CD4-positive, alpha-beta T cell (primary cell): Measurements from ENCODE around the gene TADA3. TPM values are rescaled to one million over a fixed set of nuclear protein-coding genes. Genes with fewer than 3 reads are reported as not detected.

Source experiments
- ATAC-seq: fragments of 200-7000 bp; cut with Tn5 transposase; one replicate; pipeline ENCODE4 v1.10.0; 2022; ENCODE audit warnings: mild to moderate bottlenecking; ENCODE audit not compliant: poor library complexity
- CTCF ChIA-PET: fragments of 350-600 bp; sonication (Branson Sonifier 250); formaldehyde crosslinking; loops from one replicate; lab custom pipeline; 2021; ENCODE audit warnings: antibody characterized with exemption, inconsistent platforms; lab: Charles Lee
- POLR2A ChIA-PET: fragments of 350-600 bp; sonication (Branson Sonifier 250); formaldehyde crosslinking; loops from one replicate; lab custom pipeline; 2021; ENCODE audit warnings: antibody characterized with exemption, inconsistent platforms; lab: Charles Lee
- DNase-seq, 14 experiments: peaks; one replicate each; pipeline ENCODE4 v3.0.0-alpha.2; 2013 to 2020; ENCODE audit warnings: mixed read lengths in 2 of 14
- H3K27ac ChIP-seq, 2 donors: one replicate each; pipeline versions ENCODE4 v1.5.1 to v1.7.0; 2013; ENCODE audit warnings: low read length in 2 of 2, low read depth in 1 of 2, mild to moderate bottlenecking in 1 of 2
- H3K27me3 ChIP-seq, 2 experiments: 1 replicate in 1 of 2; 2 replicates in 1 of 2; pipeline versions ENCODE4 v1.6.1 to v1.7.0; 2013; ENCODE audit warnings: low read length in 2 of 2, control low read depth in 1 of 2, mild to moderate bottlenecking in 1 of 2, moderate library complexity in 1 of 2; ENCODE audit not compliant: insufficient read depth in 2 of 2, control insufficient read depth in 1 of 2
- H3K36me3 ChIP-seq: one replicate; pipeline ENCODE4 v1.6.1; 2013; ENCODE audit warnings: low read length, control low read depth; ENCODE audit not compliant: insufficient read depth
- H3K4me1 ChIP-seq: one replicate; pipeline ENCODE4 v1.6.1; 2013; ENCODE audit warnings: low read length, control low read depth; ENCODE audit not compliant: insufficient read depth
- H3K4me3 ChIP-seq: one replicate; pipeline ENCODE4 v1.5.1; 2013; ENCODE audit warnings: mild to moderate bottlenecking, low read length, moderate library complexity
- H3K9me3 ChIP-seq, 2 experiments: 1 replicate in 1 of 2; 2 replicates in 1 of 2; pipeline versions ENCODE4 v1.6.1 to v1.7.0; 2013; ENCODE audit warnings: low read length in 2 of 2, mild to moderate bottlenecking in 2 of 2, control low read depth in 1 of 2, moderate library complexity in 1 of 2; ENCODE audit not compliant: control insufficient read depth in 1 of 2, insufficient read depth in 1 of 2
- H3K27ac Mint-ChIP-seq: one replicate; pipeline ENCODE4 v1.8.0; 2020; ENCODE audit warnings: mixed read lengths
- H3K27me3 Mint-ChIP-seq: one replicate; pipeline ENCODE4 v1.8.0; 2021; ENCODE audit warnings: mixed read lengths
- H3K36me3 Mint-ChIP-seq: one replicate; pipeline ENCODE4 v1.8.0; 2021; ENCODE audit warnings: low read depth, mixed read lengths
- H3K4me1 Mint-ChIP-seq: one replicate; pipeline ENCODE4 v1.8.0; 2021; ENCODE audit warnings: low read depth, mixed read lengths
- H3K4me3 Mint-ChIP-seq: one replicate; pipeline ENCODE4 v1.8.0; 2020; ENCODE audit warnings: mild to moderate bottlenecking, mixed read lengths
- H3K9me3 Mint-ChIP-seq: one replicate; pipeline ENCODE4 v1.8.0; 2020; ENCODE audit warnings: mixed read lengths
- CTCF ChIP-seq: fragments of 200-600 bp; IDR thresholded peaks from one replicate; pipeline ENCODE4 v1.8.0; 2022; ENCODE audit warnings: antibody characterized with exemption, mild to moderate bottlenecking
- intact Hi-C, 2 experiments: fragments of 100-400 bp; cut with DNase I in 1 of 2; cut with micrococcal nuclease in 1 of 2; formaldehyde crosslinking; loops; one replicate each; pipeline versions ENCODE4 v1.15.1 to v1.9.0; 2023 to 2025; cut with DNase I, micrococcal nuclease
- total RNA-seq, 174 experiments: library from RNA in 2 of 174; stranded (reverse) in 2 of 174; gene quantifications; one replicate each; pipeline ENCODE4 v1.2.3 and lab custom pipeline; 2021 to 2026

TADA3 gene
- total RNA-seq, 2 experiments from 2014 or later: 14.7 to 16.5 TPM

GRCh38 chr3:9831253-9831652 is 39.0 kb upstream of the TADA3 start:
- H3K27me3 Mint-ChIP-seq: no peaks in the 10 kb centered on the region
- Histone ChIP-seq H3K27me3 (no peaks in the 10 kb centered on the region), H3K4me3 (no peak overlapping the region), H3K4me1 (no peaks in the 10 kb centered on the region), H3K27ac (no peak overlapping the region), H3K9me3 (no peaks in the 10 kb centered on the region), H3K36me3 (peaks cover 46% of the 10 kb centered on the region)
- intact Hi-C loops: no loop called here
- H3K36me3 Mint-ChIP-seq: peaks cover 27% of the 10 kb centered on the region
- ChIA-PET POLR2A (interaction anchor here (1.3 to 1.6 kb wide), 3 partner anchors 22 to 58 kb away, joined by 3 to 6 read pairs (median 5); partner anchors contain the start of gene JAGN1), CTCF (interaction anchor here (0.7 to 1.3 kb wide), 2 partner anchors 18 to 81 kb away, joined by 3 to 4 read pairs; no protein-coding TSS in a partner anchor)
- H3K27ac Mint-ChIP-seq: no peak overlapping the region
- no peak for TF ChIP-seq CTCF
- no peak for ATAC-seq
- no peaks in the 10 kb centered on the region for H3K9me3 Mint-ChIP-seq
- no peak overlapping the region for H3K4me3 Mint-ChIP-seq
- H3K4me1 Mint-ChIP-seq: peaks cover 7% of the 10 kb centered on the region
- DNase-seq: no peak

GRCh38 chr3:9828801-9829755 is 36.8 kb upstream of the TADA3 start:
- no peak overlapping the region for H3K4me3 Mint-ChIP-seq
- DNase-seq (no peak), ATAC-seq (no peak)
- Histone ChIP-seq H3K27me3 (no peaks in the 10 kb centered on the region), H3K9me3 (no peaks in the 10 kb centered on the region), H3K27ac (no peak overlapping the region), H3K4me1 (no peaks in the 10 kb centered on the region), H3K4me3 (no peak overlapping the region), H3K36me3 (peaks cover 26% of the 10 kb centered on the region)
- H3K36me3 Mint-ChIP-seq: peaks cover 14% of the 10 kb centered on the region
- H3K9me3 Mint-ChIP-seq: no peaks in the 10 kb centered on the region
- CTCF ChIA-PET: no interaction called here
- intact Hi-C loops: no loop called here
- H3K27ac Mint-ChIP-seq: no peak overlapping the region
- POLR2A ChIA-PET: no interaction called here
- peaks cover 7% of the 10 kb centered on the region for H3K4me1 Mint-ChIP-seq
- TF ChIP-seq CTCF: no peak
- no peaks in the 10 kb centered on the region for H3K27me3 Mint-ChIP-seq

- no peaks in the 10 kb centered on the region for H3K27me3 ChIP-seq
- H3K36me3 Mint-ChIP-seq: no peaks in the 10 kb centered on the region
- no peak overlapping the region for H3K27ac Mint-ChIP-seq
- no peak overlapping the region for H3K27ac ChIP-seq
- peaks cover 7% of the 10 kb centered on the region for H3K4me1 Mint-ChIP-seq
- H3K9me3 ChIP-seq: no peaks in the 10 kb centered on the region
- no peaks in the 10 kb centered on the region for H3K4me1 ChIP-seq
- H3K27me3 Mint-ChIP-seq: no peaks in the 10 kb centered on the region
- no peaks in the 10 kb centered on the region for H3K9me3 Mint-ChIP-seq
- CTCF ChIA-PET: no interaction called here
- POLR2A ChIA-PET: no interaction called here
- no peak overlapping the region for H3K4me3 ChIP-seq
- no peak overlapping the region for H3K4me3 Mint-ChIP-seq
- intact Hi-C loops: no loop called here
- DNase-seq (peak in 4 of 14 experiments; percentile 14 to 47 (median 33)), ATAC-seq (peak; percentile 49)
- no peak for TF ChIP-seq CTCF
- peaks cover 8% of the 10 kb centered on the region for H3K36me3 ChIP-seq
Measured at GRCh38 chr3:9826815-9827573, 34.7 kb upstream of the TADA3 start.
